Tibial nerve (tissue), 4 donors: ENCODE measurements around the gene KLF11. TPM values are rescaled to one million over a fixed set of nuclear protein-coding genes. Genes with fewer than 3 reads are reported as not detected.
"Not testable (repeated sequence)": the region's sequence is repeated elsewhere in the genome, so short reads cannot be mapped to it uniquely, and the experiment has no call there.

Experiments
- DNase-seq, 2 donors: peaks; one replicate each; pipeline ENCODE4 v3.0.0-alpha.2; 2019; ENCODE audit warnings: low spot score in 2 of 2
- H3K27ac ChIP-seq, 4 donors: fragments of 200-600 bp; sonication (generic) in 3 of 4; one replicate each; pipeline ENCODE4 v1.5.1; 2017 to 2019; ENCODE audit warnings: mild to moderate bottlenecking in 1 of 4
- H3K27me3 ChIP-seq, 2 donors: fragments of 200-600 bp; sonication (generic) in 1 of 2; one replicate each; pipeline versions ENCODE4 v1.5.1 to v1.6.0; 2017 to 2019
- H3K36me3 ChIP-seq, 3 donors: fragments of 200-600 bp; sonication (generic); one replicate each; pipeline ENCODE4 v1.5.1; 2018 to 2019
- H3K4me1 ChIP-seq, 4 donors: fragments of 200-600 bp; sonication (generic) in 3 of 4; one replicate each; pipeline ENCODE4 v1.5.1; 2017 to 2019
- H3K4me3 ChIP-seq, 4 donors: fragments of 200-600 bp; sonication (generic) in 3 of 4; one replicate each; pipeline ENCODE4 v1.5.1; 2017 to 2019; ENCODE audit warnings: mild to moderate bottlenecking in 1 of 4, moderate library complexity in 1 of 4
- H3K9me3 ChIP-seq, 4 donors: fragments of 200-600 bp; sonication (generic) in 3 of 4; one replicate each; pipeline ENCODE4 v1.5.1; 2017 to 2019
- EP300 ChIP-seq, 2 donors: sonication (generic); formaldehyde crosslinking; IDR thresholded peaks; one replicate each; pipeline ENCODE4 v1.6.1; 2017; ENCODE audit warnings: antibody characterized with exemption in 2 of 2, mild to moderate bottlenecking in 1 of 2
- POLR2A ChIP-seq, 2 donors: fragments of 450-650 bp; IDR thresholded peaks; one replicate each; pipeline ENCODE4 v1.6.1; 2017; ENCODE audit warnings: antibody characterized with exemption in 2 of 2, mild to moderate bottlenecking in 2 of 2, moderate library complexity in 2 of 2
- WGBS, 2 donors: methylation state at CpG; one replicate each; pipeline ENCODE4 v1.1.5; 2018; 5-methylcytosine and 5-hydroxymethylcytosine counted together
- total RNA-seq, 4 donors: library from RNA; depleted of rRNA; stranded (reverse); fragments of >200 nt; gene quantifications; one replicate each; pipeline ENCODE4 v1.1.0, GENCODE V29; 2016
- TF ChIP-seq, protein P1 (sequence below), 5 experiments: fragments of 200-600 bp in 3 of 5; fragments of 450-650 bp in 2 of 5; sonication (generic) in 3 of 5; IDR thresholded peaks; one replicate each; pipeline ENCODE4 v1.5.1; 2016 to 2019; ENCODE audit warnings: antibody characterized with exemption in 5 of 5, mild to moderate bottlenecking in 3 of 5, moderate library complexity in 2 of 5

The KLF11 gene
- total RNA-seq, 4 donors from 2014 or later: 17.1 to 23.7 (median 20.9) TPM

- Histone ChIP-seq H3K4me3 (no peak overlapping the region), H3K4me1 (peaks cover 0 to 34% (median 20%) of the 10 kb centered on the region in 4 donors), H3K9me3 (no peaks in the 10 kb centered on the region), H3K27me3 (no peaks in the 10 kb centered on the region), H3K36me3 (no peaks in the 10 kb centered on the region), H3K27ac (no peak overlapping the region)
- 54 to 55% methylated on average over 9 of the region's 9 CpGs for WGBS, 2 donors
- TF ChIP-seq POLR2A (IDR thresholded peaks at IDR 0.05) (no peak), EP300 (IDR thresholded peaks at IDR 0.05) (no peak)
- TF ChIP-seq, protein P1, sequence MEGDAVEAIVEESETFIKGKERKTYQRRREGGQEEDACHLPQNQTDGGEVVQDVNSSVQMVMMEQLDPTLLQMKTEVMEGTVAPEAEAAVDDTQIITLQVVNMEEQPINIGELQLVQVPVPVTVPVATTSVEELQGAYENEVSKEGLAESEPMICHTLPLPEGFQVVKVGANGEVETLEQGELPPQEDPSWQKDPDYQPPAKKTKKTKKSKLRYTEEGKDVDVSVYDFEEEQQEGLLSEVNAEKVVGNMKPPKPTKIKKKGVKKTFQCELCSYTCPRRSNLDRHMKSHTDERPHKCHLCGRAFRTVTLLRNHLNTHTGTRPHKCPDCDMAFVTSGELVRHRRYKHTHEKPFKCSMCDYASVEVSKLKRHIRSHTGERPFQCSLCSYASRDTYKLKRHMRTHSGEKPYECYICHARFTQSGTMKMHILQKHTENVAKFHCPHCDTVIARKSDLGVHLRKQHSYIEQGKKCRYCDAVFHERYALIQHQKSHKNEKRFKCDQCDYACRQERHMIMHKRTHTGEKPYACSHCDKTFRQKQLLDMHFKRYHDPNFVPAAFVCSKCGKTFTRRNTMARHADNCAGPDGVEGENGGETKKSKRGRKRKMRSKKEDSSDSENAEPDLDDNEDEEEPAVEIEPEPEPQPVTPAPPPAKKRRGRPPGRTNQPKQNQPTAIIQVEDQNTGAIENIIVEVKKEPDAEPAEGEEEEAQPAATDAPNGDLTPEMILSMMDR (IDR thresholded peaks at IDR 0.05): no peak
- DNase-seq: no peak
Measured at GRCh38 chr2:10030311-10030736, 13.0 kb upstream of the KLF11 start.

GRCh38 chr2:10030798-10031197, 12.6 kb upstream of the KLF11 start:
- not testable (repeated sequence) for DNase-seq, H3K27ac ChIP-seq, H3K27me3 ChIP-seq, H3K4me3 ChIP-seq, H3K9me3 ChIP-seq, H3K36me3 ChIP-seq
- WGBS, 2 donors: 92 to 94% methylated on average over 8 of the region's 8 CpGs
- H3K4me1 ChIP-seq: peaks cover 0 to 39% (median 24%) of the 10 kb centered on the region in 4 donors

- 87 to 91% methylated on average over 20 of the region's 20 CpGs for WGBS, 2 donors
Measured at GRCh38 chr2:10031886-10032745, 11.2 kb upstream of the KLF11 start.

GRCh38 chr2:10032746-10033105, 10.6 kb upstream of the KLF11 start:
- 92 to 98% methylated on average over 7 of the region's 7 CpGs for WGBS, 2 donors
- no peak for DNase-seq
- Histone ChIP-seq H3K4me3 (no peak overlapping the region), H3K27ac (no peak overlapping the region), H3K4me1 (peaks cover 0 to 58% (median 40%) of the 10 kb centered on the region in 4 donors), H3K36me3 (no peaks in the 10 kb centered on the region), H3K9me3 (no peaks in the 10 kb centered on the region), H3K27me3 (no peaks in the 10 kb centered on the region)
- TF ChIP-seq, protein P1 (IDR thresholded peaks at IDR 0.05): no peak
- TF ChIP-seq EP300 (IDR thresholded peaks at IDR 0.05) (no peak), POLR2A (IDR thresholded peaks at IDR 0.05) (no peak)

More at GRCh38 chr2:10031886-10032745, 11.2 kb upstream of the KLF11 start:
- Histone ChIP-seq H3K27ac (no peak overlapping the region), H3K4me3 (no peak overlapping the region), H3K9me3 (no peaks in the 10 kb centered on the region), H3K36me3 (no peaks in the 10 kb centered on the region), H3K4me1 (peaks cover 0 to 52% (median 36%) of the 10 kb centered on the region in 4 donors), H3K27me3 (no peaks in the 10 kb centered on the region)
- no peak for DNase-seq
- TF ChIP-seq, protein P1 (IDR thresholded peaks at IDR 0.05): no peak
- TF ChIP-seq POLR2A (IDR thresholded peaks at IDR 0.05) (no peak), EP300 (IDR thresholded peaks at IDR 0.05) (no peak)

DNA sequence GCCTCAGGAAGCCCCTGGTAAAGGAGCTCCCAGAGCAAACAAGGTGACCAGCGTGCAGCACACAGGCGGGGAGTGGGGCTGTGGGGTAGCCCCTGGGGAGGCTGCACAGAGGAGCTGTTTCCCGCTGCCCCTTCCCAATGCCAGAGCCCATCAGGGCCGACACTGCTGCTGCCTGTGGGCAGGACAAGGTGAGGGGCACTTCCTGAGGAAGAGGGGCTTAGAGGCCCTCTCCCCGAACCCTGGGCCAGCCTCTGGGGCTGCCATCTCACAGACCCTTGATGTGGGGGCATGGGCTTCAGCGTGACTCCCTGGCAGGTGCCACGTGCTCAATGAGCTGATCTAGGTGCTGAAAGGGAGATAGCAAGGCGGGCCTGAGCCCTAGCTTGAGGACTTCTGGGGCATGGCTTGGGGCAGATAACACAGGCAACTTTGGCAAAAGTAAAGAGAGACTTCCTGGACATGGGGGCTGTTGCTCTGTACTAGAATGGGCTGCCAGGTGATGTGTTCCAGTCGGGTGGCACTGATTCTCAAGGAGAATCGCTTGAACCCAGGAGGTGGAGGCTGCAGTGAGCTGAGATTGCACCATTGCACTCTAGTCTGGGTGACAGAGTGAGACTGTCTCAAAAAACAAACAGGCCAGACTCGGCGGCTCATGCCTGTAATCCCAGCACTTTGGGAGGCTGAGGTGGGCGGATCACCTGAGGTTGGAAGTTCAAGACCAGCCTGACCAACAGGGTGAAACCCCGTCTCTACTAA, 9.9 kb upstream of the KLF11 start:
- WGBS, 2 donors: 82 to 87% methylated on average over 12 to 14 of the region's 14 CpGs
- TF ChIP-seq, protein P1 (IDR thresholded peaks at IDR 0.05): no peak
- TF ChIP-seq POLR2A (IDR thresholded peaks at IDR 0.05) (no peak), EP300 (IDR thresholded peaks at IDR 0.05) (no peak)
- Histone ChIP-seq H3K9me3 (no peaks in the 10 kb centered on the region), H3K27me3 (no peaks in the 10 kb centered on the region), H3K4me1 (peaks cover 0 to 60% (median 39%) of the 10 kb centered on the region in 4 donors), H3K36me3 (no peaks in the 10 kb centered on the region), H3K4me3 (no peak overlapping the region), H3K27ac (no peak overlapping the region)
- no peak for DNase-seq
